TTC549 (cell line): ENCODE data around the gene EPHA5.
A peak's percentile ranks its signal among the peaks of the same experiment; 100 is the strongest.
"Not testable (repeated sequence)": the region's sequence is repeated elsewhere in the genome, so short reads cannot be mapped to it uniquely, and the experiment has no call there.

ENCODE experiments used
- FAIRE-seq: peaks from 2 replicates; lab custom pipeline; 2012; peaks lifted over from hg19 to GRCh38; lab: Jason Lieb, UNC

EPHA5 gene

DNA sequence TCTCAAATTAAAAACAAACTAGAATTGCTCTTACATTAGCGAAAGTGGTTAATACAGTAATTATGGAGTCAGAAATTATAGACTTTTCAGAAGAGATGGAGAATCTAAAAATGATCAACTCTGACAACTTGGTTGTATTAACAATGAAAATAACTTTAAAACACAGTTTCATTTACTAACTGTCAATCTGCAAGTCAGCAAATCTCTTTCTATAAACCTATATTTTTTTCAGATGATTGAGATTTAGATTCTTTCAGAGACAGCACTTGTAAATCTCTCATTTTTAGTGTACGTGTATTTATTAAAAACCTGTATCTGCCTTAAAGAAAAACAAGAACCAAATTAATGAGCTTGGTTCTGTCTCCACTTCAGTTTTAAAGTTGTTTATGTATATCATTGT is 311.4 kb downstream of the EPHA5 start:
- no peak for FAIRE-seq

DNA sequence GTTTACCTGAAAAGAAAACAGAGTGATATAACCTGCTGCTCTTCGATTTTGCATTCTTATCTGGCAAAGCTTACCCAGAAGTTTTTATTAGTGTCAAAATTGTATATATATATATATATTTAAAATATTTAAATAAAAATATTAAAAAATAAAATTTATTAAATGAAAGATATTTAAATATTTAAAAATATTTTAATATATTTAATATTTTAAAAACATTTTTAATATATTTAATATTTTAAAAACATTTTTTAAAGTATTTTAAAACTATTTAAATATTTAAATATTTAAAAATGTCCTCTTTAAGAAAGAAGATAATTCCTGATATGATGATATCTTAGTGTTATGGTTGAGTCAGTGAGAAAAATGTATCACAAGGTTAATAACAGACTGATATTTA is 317.2 kb downstream of the EPHA5 start:
- FAIRE-seq = peak; percentile 95

DNA sequence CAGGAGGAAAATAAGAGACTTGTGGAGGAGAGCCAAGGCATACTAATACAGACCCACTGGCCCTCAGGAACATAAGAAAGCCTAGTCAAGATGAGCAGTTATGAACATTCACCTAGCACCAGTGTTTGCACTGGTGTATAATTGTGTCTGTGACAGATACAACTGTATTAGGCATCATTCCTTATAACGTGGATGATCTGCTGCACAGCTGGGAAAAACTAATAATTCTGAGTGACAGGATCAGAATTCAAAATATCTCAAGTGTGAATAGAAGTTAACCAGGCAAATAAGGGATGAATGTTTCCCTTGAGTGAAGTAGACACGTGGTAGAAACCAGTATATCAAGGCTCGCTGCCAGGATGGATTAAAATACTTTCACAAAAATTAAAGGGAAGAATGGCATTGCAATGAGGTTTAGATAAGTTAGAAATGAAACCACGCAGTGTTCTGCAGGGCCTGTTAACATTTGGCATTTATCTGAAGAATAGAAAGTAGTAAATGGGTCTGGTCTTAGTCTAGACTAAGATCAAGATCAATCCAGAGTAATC is 325.9 kb downstream of the EPHA5 start:
- FAIRE-seq = no peak

DNA sequence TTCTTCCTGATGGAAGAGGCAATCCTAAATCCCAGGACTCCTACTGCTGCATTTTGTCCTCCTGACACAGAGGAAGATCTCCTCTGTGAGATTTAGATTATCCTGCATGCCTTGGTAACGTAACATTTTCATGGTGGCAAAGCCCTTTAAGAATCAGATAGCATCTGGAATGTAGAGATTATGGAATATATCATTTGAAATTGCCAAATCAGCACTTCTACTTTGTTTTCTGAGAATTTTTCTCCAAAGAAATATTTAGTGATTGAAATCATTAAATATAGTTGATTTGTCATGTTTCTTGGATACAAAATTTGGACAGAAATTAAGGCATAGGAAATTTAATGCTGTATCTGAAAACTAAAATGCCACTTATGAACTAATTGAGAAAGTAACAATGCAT is 326.9 kb downstream of the EPHA5 start:
- FAIRE-seq = no peak

DNA sequence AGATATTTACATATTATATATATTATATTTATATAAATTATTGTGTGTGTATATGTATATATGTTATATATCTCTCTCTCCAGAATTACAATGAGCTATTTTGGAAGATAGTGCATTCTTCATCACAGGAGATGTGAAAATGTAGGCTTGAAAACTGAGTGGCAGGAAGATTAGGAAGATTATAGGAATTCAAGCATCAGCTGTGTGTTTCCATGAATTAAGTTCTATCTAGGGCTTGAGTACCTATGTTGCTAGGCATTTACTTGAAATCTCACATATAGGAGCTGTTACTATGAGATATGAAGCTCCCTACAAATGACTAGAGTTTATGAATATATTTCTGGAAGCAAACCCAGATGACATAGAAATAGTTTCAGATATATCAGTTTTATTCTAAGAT is 328.7 kb downstream of the EPHA5 start:
- FAIRE-seq = no peak

DNA sequence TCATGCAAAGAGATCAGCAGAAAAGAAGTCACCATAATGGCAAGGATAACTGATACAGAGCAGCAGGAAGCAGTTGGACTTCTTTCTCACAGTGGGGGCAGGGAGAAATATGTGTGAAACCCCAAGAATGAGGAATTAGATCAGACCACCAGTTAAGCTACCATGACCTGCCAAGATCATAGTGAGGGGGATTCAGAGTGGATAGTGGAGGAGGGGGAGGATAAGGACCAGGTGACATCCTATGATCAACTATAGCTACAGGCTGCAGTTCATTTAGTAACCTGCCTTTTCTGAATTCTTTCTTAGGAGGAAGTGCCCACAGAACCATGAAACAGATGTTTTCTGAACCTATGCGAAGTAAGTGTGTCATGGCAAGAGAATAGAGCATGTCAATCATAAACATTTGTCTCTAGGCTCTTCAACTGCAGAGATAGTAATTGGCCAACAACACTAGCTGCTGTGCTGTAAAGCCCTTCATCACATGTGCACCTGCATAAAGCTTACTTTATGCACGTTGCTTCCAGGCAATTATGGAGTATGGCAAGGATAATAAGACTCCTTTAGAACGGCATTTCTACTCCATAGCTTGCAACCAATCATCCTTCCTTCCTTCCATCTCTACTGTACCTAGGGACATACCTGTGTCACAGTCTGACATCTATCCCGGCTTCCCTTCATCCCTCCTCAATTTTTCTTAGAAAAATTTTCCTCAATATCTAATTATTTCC is 329.7 kb downstream of the EPHA5 start:
- no peak for FAIRE-seq

DNA sequence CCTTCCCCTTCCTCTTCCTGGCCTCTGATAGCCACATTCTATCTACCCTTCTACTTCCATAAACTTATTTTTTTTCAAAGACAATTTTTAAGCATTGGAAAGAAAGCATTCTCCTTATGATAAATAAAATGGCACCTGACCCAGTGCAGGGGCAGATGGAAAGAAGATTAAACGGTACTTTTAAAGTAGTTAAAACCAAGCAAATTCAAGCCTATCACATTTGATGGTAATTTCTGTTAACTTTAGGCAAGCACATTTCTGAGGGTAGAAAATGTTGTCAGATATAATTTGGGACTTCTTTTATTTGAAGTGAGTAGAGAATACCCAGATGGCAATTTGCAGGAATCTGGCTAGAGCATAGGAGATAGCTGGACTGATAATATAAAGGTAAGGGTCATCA is 332.9 kb downstream of the EPHA5 start:
- FAIRE-seq = no peak

DNA sequence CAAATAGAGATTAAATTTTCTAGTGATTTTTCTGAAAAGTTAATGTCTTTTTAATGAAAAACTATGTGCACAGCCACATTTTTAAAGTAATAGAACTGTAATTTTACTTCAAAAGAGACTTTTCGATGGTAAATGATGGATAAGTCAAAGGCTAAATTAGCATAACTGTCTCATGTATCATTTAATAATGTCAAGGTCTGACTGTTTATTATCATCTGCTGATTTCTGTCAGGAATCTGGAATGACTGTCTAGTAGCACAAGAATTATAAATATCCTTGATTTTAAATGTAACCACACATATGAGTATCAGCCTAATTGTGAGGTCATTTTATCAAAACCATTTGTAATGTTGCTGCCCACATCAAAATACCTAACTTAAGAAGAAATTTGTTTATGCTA is 333.8 kb downstream of the EPHA5 start:
- no peak for FAIRE-seq

DNA sequence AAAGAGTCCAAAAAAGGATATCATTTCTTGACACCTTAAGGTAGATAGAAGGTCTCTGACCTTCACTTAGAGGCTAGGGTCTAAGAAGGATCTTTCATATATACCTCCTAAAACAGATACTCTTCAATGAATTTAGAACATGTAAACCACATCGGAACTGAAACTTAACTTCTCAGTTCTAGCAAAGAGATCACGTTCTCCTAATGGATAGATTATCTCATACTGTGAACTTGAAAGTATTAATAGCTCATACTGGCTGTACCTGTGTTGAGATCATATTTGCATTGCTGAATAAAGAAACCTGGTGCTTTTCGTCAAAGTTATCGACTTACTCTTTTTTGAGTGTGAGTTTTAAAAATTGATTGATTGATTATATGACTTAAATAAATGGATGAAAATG is 353.8 kb downstream of the EPHA5 start:
- FAIRE-seq = no peak

DNA sequence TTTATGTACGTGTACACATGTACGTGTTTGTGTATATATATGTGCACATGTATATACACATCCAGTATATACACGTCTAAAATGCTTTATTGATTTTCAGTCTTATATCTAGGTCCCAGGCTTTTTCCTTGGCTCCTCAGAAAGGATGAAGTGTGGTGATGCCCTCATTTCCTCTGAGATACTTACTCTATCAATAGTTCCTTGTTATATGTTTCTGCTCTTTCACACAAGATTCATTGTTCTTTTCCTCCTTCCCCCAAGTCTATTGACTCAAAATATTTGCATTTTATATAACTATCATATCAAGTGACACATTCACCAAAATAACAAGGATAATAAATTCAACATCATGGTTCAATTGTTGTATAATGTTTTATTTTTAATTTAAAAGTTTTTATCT is 359.2 kb downstream of the EPHA5 start:
- FAIRE-seq = no peak

DNA sequence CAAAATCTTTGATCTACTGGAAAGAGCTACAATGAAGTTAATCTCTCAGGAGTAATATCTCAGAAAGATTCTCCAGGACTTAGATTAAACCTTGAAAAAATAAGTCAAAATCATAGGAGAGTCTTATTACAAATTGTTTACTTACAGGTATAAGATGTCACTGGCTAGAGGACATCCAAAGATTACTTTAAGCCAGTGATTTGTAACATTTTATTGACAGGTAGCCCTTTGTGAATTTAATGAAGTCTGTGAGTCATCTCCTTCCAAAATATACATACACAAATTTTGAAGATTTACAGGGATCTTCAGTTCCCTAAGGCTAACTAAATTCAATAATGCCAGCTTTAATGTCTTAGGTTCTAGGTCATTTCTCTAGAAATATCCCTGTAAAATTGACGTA is 359.7 kb downstream of the EPHA5 start:
- FAIRE-seq = no peak

DNA sequence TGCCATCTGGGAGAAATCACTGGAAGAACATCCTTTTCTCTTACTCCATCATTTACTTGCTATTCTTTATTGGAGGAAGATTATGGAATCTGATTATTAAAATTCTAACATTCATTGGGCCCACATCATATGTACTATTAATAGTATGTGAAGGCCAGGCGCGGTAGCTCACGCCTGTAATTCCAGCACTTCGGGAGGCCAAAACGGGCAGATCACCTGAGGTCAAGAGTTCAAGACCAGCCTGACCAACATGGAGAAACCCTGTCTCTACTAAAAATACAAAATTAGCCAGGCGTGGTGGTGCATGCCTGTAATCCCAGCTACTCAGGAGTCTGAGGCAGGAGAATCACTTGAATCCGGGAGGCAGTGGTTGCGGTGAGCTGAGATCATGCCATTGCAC is 361.7 kb downstream of the EPHA5 start:
- not testable (repeated sequence) for FAIRE-seq

DNA sequence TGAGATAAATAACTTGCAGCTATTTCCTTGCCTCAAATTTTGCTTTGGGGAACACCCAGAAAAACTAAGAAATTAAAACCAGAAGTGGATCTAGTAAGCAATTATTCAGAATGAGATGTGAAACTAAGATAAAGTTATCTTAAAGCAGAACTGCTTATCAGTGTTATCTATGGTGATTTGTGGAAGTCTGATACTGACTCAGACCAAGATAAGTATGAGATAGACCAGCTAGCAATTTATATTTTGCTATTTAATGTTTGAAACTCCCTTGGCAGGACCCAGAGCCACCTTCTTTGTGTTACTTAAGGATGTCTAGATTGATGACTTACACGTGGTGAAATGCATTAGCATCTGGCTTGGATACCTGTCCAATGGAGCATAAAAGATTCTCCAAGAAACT is 368.1 kb downstream of the EPHA5 start:
- no peak for FAIRE-seq

DNA sequence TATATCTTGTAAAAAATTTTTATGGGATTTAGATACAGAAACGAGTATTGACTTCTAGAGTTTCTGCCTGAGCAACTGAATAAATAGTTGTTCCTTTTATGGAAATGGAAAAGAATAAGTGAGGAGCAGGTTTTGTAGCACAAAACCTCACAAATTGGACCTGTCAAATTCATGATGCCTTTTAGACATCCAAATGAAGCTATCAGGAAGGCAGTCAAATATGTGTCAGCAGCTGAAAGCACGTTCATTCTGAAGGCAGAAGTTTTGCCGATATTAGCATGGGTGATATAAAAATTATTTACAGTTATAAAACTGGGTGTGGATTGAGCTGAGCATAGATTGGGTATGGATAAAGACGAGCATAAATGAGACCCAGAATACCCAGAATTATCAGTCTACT is 374.0 kb downstream of the EPHA5 start:
- no peak for FAIRE-seq

DNA sequence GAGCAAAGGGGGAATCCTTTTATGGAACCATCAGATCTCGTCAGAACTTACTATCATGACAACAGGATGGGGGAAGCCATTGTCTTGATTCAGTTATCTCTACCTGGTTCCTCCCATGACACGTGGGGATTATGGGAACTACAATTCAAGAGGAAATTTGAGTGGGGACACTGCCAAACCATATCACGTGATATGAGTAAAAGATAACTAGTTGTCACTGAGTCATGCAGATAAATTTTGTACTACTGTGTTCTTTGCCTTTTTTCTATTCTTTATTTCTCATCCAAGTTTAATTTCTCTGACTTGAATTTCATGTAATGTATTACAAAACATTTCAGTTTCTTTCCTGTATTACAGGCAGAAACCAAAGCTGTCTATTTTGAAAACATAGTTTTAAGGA is 383.2 kb downstream of the EPHA5 start:
- no peak for FAIRE-seq
